AG08395 (cell line): ENCODE measurements around the gene DGCR6.
"Not testable (repeated sequence)": the region's sequence is repeated elsewhere in the genome, so short reads cannot be mapped to it uniquely, and the experiment has no call there.

ENCODE experiments used
- DNase-seq: peaks from one replicate; pipeline ENCODE4 v3.0.0; 2012; ENCODE audit warnings: mixed read lengths, low spot score

The DGCR6 gene

DNA sequence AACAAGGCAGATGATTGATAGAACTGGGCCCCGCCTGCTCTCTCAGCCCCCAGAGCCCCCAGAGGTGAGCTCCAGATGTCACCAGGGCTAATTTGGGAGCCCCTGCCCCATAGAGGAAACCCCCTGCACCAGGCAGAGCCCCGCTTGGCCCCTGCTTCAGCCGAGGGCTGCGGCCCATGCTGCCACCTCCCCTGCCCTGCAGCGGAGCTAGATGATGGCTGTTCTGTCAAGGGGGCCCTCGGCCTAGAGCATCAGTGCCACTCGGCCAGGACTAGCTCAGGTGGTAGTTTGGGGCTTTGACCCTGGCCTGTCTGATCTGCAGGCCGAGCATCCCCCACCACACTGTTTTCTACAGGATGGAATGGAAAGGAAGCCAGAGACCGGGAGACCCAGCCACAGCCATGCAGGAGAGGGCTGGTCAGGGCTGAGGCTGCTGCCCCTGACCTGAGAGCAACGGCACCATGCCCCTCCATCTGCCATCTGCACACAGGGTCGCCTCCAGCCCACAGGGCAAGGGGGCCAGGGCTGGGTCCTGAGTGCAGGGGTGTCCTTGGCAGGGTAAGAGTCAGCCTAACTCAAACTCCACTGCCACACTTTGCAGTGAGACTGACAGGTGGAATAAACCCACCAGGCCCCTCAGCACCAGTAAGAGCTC is 54.2 kb downstream of the DGCR6 start:
- DNase-seq = not testable (repeated sequence)

GRCh38 chr22:18961201-18961600 is 55.1 kb downstream of the DGCR6 start:
- DNase-seq = not testable (repeated sequence)
